Coronary artery (tissue), 2 donors: ENCODE measurements around the gene SMS.

Source experiments
- DNase-seq: peaks from one replicate; pipeline ENCODE4 v3.0.0-alpha.2; 2017; ENCODE audit warnings: low spot score
- H3K27ac ChIP-seq, 2 donors: fragments of 200-600 bp; sonication (generic); one replicate each; pipeline ENCODE4 v1.5.1; 2016 to 2019
- H3K4me3 ChIP-seq: fragments of 200-600 bp; sonication (generic); 2 replicates; pipeline ENCODE4 v1.5.1; 2016; ENCODE audit warnings: mild to moderate bottlenecking, moderate library complexity
- TF ChIP-seq, protein P1 (sequence below): fragments of 200-600 bp; sonication (generic); IDR thresholded peaks from one replicate; pipeline ENCODE4 v1.5.1; 2019; ENCODE audit warnings: antibody characterized with exemption

The SMS gene

DNA sequence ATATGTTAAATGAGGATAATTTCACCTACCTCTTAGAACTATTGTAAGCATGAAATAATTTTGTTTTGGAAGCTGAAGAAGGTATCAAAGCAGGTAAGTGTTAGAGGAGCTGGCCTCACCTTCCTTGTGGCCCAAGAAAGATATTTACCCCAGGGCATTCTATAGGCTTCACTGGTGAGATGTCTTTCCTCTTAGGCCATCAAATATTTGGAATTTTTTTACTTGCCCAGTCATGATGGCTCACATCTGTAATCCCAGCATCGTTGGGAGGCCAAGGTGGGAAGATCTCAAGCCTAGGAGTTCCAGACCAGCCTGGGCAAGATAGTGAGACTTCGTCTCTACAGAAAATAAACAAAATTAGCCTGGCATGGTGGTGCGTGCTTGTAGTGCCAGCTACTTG, 6.1 kb upstream of the SMS start:
- no peak overlapping the region for H3K4me3 ChIP-seq
- H3K27ac ChIP-seq, result no peak overlapping the region
- no peak for DNase-seq
- TF ChIP-seq, protein P1, sequence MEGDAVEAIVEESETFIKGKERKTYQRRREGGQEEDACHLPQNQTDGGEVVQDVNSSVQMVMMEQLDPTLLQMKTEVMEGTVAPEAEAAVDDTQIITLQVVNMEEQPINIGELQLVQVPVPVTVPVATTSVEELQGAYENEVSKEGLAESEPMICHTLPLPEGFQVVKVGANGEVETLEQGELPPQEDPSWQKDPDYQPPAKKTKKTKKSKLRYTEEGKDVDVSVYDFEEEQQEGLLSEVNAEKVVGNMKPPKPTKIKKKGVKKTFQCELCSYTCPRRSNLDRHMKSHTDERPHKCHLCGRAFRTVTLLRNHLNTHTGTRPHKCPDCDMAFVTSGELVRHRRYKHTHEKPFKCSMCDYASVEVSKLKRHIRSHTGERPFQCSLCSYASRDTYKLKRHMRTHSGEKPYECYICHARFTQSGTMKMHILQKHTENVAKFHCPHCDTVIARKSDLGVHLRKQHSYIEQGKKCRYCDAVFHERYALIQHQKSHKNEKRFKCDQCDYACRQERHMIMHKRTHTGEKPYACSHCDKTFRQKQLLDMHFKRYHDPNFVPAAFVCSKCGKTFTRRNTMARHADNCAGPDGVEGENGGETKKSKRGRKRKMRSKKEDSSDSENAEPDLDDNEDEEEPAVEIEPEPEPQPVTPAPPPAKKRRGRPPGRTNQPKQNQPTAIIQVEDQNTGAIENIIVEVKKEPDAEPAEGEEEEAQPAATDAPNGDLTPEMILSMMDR, result no peak

DNA sequence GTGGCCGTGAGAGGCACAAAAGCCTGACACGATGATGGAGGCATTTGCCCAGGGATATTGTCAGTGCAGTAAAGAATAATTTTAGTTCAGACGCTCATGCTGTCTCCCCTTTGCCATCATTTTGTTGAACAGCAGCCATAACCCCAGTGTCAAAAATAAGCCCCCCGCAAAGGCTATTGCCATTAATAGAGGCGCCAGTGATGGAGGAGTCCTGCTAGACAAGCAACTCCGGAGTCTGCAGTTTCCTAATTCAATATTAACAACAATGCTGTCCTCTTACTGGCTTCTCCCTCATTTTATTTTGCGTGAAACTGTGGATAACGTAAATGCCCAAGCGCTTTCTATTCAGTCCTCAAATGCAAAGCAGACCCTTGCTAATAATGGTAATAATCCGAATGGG, 603 bp upstream of the SMS start:
- H3K4me3 ChIP-seq, result peak overlapping the region; percentile 73
- TF ChIP-seq, protein P1, result no peak
- H3K27ac ChIP-seq, result peak overlapping the region; percentile 73 to 92
- no peak for DNase-seq

DNA sequence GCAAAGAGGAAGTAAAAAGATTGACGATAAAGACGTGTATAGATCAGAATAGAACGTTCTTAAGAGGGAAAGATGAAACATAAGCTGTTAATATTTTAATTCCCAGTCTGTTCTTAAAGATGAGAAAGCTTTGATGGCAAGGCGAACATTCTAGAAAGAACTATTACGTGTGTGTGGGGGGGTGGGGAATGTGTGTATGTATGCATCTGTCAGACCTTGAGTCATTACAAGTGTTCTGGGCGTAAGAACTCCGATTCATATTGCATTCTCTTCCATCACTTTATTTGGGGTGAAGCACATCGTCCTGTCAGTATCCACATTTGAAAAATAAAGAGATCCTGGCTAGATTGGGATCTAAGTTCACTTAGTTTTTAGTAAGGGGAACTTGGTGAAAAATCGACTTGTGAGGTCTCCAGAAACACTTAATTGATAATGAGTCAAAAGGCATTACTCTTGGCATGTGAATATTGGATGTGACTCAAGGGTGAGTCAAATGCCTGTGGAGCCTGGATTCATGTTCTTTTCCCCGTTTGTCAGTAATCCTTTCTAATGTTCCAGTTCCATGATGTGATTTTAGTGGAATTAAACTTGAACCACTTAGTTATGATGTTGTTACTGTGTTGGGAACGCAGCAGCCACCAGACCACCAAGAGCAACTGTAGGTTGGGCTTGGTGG, 3.1 kb downstream of the SMS start:
- TF ChIP-seq, protein P1, result no peak
- Histone ChIP-seq H3K4me3 (no peak overlapping the region), H3K27ac (peak overlapping the region; percentile 50 to 71)
- DNase-seq, result no peak

DNA sequence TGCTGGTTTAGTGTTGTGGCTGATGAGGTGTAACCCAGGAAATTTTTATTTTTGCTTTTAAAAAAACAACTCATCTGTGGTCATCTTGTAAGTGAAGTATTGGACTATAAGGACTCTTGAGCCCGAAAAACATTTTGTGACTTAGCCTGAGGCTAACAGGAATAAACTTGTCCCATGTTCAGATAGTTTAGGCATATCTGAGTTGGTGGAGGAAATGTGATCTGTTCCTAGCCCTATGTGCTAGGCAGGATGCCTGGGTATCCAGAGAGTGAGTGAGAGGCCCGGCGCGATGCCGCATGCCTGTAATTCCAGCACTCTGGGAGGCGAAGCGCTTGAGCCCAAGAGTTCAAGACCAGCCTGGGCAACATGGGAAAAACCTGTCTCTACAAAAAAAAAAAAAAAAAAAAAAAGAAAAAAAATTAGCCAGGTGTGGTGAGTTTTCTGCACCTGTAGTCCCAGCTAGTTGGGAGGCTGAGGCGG, 3.7 kb downstream of the SMS start:
- TF ChIP-seq, protein P1, result no peak
- H3K4me3 ChIP-seq, result no peak overlapping the region
- DNase-seq, result no peak
- peak overlapping the region; percentile 50 to 71 for H3K27ac ChIP-seq

DNA sequence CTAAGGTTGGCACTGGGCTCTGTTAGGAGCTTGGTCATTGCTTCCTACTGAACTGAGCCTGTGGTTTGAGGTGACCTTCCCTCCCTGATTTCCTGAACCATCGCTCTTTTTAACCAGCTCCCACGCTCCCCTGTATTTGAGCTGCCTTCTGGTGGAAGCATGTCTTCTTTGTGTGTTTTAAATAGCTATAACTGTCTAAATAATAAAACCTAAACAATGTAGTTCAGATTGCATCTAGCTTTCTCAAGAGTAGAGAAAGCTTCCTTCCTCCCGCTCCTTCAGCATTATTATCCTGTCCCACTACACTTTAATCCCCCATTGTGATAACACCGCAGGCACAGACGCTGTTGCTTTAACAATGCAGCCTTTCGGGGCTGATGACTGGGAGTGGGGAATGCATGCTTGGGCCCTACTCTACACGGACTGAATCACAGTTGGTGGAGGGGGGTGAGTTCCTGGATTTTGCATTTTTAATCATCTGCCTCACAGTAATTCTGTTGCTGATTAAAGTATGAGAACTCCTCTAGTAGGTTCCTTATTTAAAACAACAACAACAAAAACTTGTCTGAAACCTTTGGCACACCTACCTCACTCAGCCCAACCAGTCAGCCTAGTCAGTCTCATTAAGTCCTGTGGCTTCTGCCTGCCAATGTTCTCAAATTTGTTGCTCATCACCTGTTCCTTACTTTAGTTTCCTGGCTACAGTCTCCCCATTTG, 6.6 kb downstream of the SMS start:
- Histone ChIP-seq H3K4me3 (no peak overlapping the region), H3K27ac (peak overlapping the region in 1 of 2 donors; percentile 4)
- TF ChIP-seq, protein P1, result no peak
- no peak for DNase-seq

DNA sequence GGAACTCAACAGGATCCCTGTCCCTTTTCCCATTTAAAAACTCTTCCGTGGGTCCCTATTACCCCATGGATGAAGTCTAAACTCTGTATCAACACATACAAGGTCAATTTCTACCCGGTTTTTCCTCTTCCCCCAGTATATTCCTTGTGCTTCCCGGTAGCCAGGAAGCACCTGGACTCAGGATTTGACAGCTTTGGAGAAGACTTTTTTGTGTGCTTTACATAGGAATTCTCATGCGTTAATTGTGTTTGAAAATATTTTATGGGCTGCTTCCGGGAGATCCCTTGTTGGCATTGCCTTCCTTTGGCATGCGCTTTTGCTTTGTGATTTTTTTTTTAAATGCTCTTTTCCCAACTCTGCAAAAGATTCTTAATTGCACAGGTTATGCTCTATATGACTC, 7.2 kb downstream of the SMS start:
- DNase-seq, result no peak
- TF ChIP-seq, protein P1, result no peak
- no peak overlapping the region for H3K4me3 ChIP-seq
- peak overlapping the region in 1 of 2 donors; percentile 4 for H3K27ac ChIP-seq
